GM12891 (cell line): ENCODE data around the gene OR1C1.

Source experiments
- POLR2A ChIP-seq: IDR thresholded peaks from 2 replicates; pipeline ENCODE4 v1.6.1; 2011; ENCODE audit warnings: low read depth, low read length, control low read depth
- POLR2AphosphoS5 ChIP-seq: IDR thresholded peaks from 2 replicates; pipeline ENCODE4 v1.6.1; 2011; ENCODE audit warnings: low read depth, low read length, control low read depth
- TAF1 ChIP-seq: IDR thresholded peaks from 2 replicates; pipeline ENCODE4 v1.6.1; 2011; ENCODE audit warnings: low read depth, low read length, control low read depth

- TF ChIP-seq POLR2A (no peak), POLR2AphosphoS5 (no peak), TAF1 (no peak)
These were observed 9.2 kb upstream of the OR1C1 start for GRCh38 chr1:247769603-247770002.
